ENCODE data around the gene ZNF484.
"Not testable (repeated sequence)": the region's sequence is repeated elsewhere in the genome, so short reads cannot be mapped to it uniquely, and the experiment has no call there.

ZNF484 gene

DNA sequence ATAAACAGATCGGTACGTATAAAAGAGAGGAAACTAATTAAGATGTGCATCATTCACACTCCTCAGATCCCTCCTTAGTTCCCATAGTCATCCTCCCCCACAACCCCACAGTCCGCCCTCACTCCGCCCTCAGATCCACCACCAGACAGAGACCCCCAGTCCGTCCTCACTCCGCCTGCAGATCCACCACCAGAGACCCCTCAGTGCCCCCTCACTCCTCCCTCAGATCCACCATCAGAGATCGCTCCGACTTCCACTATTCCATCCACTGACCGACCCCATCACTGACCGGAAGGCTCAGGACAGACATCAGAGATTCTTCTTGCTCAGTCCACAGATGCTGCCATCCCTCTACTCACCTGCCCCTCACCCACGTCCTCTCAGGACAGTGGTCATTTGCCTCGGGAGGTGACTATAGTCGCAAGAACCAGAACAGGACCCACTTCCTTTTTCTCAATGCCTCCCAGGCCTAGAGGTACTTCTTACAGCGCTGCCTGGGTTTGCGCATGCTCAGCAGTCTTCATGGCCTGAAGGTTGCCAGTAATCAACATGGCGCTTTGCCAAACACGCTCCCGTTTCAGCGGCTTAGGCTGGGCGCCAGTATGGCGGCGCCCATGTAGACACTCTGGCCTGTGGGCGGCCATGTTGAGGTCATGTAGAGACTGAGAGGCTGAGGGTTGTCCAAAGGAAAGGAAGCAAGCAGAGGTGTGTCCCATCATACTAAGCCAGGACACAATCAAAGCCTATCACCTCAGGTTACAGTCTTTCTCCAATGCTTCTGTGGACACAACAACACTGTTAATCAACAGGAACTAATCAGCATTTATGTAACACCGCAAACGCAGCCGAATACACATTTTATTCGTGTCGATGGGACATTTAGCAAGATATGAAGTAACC, at the start of gene ZNF484:
TSS of gene ZNF484 (minus strand) at position 508 of the 900 bp plus-strand sequence. CDS start 3,009 bp downstream, outside the sequence.
- peak; percentile 98 for DNase-seq (ENCODE audit: low read depth)
- peak within 1 kb of the TSS; percentile 86 for H3K4me3 ChIP-seq (ENCODE audit: control insufficient read depth, low read depth, low read length)
- TF ChIP-seq, protein P1, sequence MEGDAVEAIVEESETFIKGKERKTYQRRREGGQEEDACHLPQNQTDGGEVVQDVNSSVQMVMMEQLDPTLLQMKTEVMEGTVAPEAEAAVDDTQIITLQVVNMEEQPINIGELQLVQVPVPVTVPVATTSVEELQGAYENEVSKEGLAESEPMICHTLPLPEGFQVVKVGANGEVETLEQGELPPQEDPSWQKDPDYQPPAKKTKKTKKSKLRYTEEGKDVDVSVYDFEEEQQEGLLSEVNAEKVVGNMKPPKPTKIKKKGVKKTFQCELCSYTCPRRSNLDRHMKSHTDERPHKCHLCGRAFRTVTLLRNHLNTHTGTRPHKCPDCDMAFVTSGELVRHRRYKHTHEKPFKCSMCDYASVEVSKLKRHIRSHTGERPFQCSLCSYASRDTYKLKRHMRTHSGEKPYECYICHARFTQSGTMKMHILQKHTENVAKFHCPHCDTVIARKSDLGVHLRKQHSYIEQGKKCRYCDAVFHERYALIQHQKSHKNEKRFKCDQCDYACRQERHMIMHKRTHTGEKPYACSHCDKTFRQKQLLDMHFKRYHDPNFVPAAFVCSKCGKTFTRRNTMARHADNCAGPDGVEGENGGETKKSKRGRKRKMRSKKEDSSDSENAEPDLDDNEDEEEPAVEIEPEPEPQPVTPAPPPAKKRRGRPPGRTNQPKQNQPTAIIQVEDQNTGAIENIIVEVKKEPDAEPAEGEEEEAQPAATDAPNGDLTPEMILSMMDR (conservative IDR thresholded peaks at IDR 0.05; ENCODE audit: control insufficient read depth, insufficient read depth, low read depth, low read length), result no peak

DNA sequence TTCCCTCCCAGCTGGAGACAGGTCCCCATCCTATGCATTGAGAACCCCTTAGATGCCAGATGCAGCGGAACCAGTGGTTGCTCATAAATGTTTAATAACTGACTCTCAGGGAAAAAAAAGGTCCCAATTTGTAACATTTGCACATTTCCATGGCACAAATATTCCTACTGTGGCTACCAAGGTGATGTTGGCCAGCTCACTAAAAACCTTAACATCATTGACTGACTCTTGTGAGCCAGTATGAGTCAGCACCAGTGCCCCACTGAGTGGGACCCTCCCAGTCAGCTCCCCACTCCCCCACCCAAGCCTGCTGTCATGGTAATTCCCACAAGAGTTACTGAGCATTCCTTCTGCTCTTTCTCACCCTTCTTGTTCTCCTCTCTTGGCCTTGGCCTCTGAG, 42.6 kb upstream of the ZNF484 start:
- no peak overlapping the region for H3K4me3 ChIP-seq (ENCODE audit: control insufficient read depth, low read depth, low read length)
- DNase-seq (ENCODE audit: low read depth), result no peak
- TF ChIP-seq, protein P1 (conservative IDR thresholded peaks at IDR 0.05; ENCODE audit: control insufficient read depth, insufficient read depth, low read depth, low read length), result no peak

DNA sequence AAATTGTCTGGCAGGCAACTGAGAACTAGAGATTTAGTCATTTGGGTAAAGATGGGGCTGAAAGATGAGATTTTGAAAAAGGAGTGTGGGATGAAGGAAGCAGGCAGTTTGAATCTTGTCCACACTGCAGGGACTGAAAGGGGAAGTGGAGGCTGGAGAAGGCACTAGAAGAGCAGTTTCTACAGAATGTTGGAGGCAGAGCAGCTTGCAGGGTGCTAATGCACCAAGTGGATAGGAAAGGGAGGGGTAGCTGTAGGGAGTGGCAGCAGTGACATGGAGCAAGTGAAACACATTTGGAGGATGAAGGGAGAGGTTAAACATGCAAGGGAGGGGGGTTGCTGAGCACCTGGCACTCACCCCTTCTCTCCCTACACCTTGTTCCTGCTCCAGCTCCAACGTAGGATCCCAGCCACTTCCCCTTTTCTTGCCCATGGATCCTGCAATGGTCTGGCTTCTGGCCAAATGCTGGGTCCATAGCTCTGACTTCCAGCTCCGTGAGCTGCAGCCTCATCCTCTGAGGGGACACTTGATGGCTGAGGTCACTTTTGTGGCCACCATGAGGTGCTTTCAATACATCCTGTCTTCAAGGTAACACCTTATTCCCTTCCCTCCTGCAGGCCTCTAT, 39.5 kb upstream of the ZNF484 start:
- TF ChIP-seq, protein P1 (conservative IDR thresholded peaks at IDR 0.05; ENCODE audit: control insufficient read depth, insufficient read depth, low read depth, low read length), result no peak
- H3K4me3 ChIP-seq (ENCODE audit: control insufficient read depth, low read depth, low read length), result no peak overlapping the region
- DNase-seq (ENCODE audit: low read depth), result no peak

DNA sequence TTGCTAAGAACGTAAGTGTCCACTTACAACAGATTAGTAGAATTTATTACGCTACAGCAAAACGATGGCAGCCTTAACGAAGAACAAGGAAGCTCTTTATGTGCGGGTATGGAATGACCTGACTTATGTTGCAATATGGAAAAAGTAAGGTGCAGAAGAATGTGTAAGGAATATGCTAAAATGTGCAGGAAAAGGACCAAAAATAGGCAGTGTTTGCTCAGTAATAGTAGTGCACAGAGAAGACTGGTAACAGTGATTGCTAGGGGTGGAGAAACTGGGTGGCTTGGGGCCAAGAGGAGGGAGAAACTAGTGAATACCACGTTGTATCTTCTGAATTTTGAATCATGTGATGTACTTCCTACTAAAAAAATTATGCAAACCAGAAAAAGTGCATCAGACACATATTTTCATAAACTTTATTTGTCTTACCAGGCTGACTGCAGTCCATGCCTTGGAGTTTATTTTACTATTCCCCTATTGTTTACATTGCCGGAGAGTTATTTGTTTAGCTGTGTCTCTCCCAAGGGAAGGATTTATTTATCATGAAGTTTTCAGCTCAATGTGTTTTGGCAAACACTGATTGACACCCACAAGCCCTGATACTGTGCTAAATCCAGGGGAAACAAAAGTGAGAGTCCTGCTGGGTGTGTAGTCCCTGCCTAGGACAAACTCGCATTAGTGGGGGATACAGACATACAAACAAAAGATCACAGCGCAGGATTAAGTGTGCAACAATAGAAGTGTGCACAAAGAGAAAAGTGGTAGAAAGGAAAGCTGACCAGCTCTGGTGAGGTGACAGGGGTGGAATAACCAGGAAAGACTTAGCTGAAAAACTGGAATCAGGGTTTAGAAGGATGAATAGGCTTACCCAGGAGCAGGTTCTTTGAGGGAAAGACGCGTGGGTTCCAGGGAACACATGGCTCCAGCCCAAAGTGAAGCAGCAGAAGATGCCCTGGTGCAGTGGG, 34.0 kb upstream of the ZNF484 start:
- no peak for DNase-seq (ENCODE audit: low read depth)
- H3K4me3 ChIP-seq (ENCODE audit: control insufficient read depth, low read depth, low read length), result no peak overlapping the region
- TF ChIP-seq, protein P1 (conservative IDR thresholded peaks at IDR 0.05; ENCODE audit: control insufficient read depth, insufficient read depth, low read depth, low read length), result no peak

DNA sequence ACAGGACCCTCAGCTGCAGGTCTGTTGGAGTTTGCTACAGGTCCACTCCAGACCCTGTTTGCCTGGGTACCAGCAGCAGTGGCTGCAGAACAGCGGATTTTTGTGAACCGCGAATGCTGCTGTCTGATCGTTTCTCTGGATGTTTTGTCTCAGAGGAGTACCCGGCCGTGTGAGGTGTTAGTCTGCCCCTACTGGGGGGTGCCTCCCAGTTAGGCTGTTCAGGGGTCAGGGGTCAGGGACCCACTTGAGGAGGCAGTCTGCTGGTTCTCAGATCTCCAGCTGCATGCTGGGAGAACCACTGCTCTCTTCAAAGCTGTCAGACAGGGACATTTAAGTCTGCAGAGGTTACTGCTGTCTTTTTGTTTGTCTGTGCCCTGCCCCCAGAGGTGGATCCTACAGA, 27.3 kb upstream of the ZNF484 start:
- H3K4me3 ChIP-seq (ENCODE audit: control insufficient read depth, low read depth, low read length); DNase-seq (ENCODE audit: low read depth): not testable (repeated sequence)

DNA sequence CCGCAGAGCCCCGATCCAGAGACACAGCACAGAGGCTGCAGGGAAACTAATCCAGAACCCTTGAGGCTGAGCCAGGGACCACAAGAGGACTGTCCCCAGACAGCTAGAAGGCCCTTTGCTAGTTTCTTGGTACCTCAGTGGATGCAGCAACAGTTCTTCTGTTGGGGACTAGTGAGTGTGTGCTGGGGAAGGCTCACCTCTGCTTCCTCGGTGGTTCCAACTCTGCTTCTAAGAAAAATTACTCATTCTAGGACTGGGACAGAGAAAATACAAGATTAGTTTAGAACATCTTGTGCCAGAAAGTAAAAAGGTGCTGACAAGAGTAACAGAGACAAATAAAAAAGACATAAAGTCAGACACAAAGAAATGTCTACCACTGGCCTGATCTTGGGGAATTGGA, 19.5 kb upstream of the ZNF484 start:
- TF ChIP-seq, protein P1 (conservative IDR thresholded peaks at IDR 0.05; ENCODE audit: control insufficient read depth, insufficient read depth, low read depth, low read length), result no peak
- DNase-seq (ENCODE audit: low read depth), result no peak
- no peak overlapping the region for H3K4me3 ChIP-seq (ENCODE audit: control insufficient read depth, low read depth, low read length)

Data from fibroblast of mammary gland (primary cell).